KBM-7 (cell line): ENCODE results near the gene PTPN11.
"Not testable (repeated sequence)": the region's sequence is repeated elsewhere in the genome, so short reads cannot be mapped to it uniquely, and the experiment has no call there.

ENCODE experiments used
- DNase-seq: peaks from one replicate; pipeline ENCODE4 v3.0.0-alpha.2; 2015
- in situ Hi-C: fragments of 300-500 bp; cut with MboI; formaldehyde crosslinking; loops from 2 replicates; pipeline ENCODE4 v1.14.3; 2020; ENCODE audit warnings: low sequenced_read_pairs, low pct_unique_long_range_greater_than_20kb, mixed read lengths

Gene PTPN11

DNA sequence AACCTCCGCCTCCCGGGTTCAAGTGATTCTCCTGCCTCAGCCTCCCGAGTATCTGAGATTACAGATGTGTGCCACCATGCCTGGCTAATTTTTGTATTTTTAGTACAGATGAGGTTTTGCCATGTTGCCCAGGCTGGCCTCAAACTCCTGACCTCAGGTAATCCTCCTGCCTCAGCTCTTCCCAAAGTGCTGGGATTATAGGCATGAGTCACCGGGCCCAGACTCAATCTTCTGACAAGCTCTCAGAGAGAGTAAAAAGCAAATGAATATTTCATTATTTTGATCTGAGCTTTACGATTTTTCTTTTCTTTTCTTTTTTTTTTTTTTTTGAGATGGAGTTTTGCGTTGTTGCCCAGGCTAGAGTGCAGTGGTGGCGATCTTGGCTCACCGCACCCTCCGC lies 21.9 kb downstream of the PTPN11 start:
- in situ Hi-C loops, DNase-seq: not testable (repeated sequence)

DNA sequence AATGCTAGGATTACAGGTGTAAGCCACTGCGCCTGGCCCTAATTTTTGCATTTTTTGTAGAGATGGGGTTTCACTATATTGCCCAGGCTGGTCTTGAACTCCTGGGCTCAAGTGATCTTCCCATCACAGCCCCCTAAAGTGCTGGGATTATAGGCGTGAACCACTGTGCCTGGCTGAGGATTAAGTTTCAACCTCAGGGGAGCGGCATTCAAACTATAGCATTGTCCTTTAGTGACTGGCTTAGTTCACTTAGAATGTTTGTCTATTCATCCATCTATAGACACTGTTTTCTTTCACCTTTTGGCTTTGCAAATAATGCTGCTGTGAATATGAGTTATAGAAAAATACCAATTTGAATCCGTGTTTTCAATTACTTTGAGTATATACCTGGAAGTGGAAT lies 25.2 kb downstream of the PTPN11 start:
- in situ Hi-C loops = no loop called here

DNA sequence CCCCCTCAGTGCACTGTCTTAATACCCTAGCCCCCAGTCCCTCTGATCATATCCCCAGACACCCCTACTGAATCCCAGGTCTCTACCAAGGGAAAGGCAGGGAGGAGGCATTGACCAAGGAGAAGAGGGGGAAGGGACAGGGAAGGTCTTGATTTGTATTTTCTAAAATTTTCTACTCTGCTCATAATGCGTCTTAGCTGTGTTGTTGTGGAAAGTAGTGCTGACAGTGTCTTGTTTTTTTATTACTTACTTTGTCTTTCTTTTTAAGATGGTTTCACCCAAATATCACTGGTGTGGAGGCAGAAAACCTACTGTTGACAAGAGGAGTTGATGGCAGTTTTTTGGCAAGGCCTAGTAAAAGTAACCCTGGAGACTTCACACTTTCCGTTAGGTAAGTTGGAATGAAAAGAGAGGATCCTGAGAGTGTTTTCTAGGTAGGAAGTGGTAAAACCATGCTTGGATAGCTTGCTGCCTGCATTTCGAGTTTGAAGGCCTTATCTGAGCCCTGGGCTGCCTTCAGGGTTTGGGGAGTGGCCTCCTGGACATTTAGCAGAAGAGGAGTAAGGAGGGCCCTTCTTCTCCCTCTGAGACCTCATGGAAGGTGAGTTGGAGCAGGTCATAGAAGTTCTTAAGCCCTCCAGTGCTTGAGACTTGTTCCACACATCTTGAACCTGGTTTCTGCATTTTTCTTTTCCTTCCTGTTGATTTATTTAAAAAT lies 27.4 kb downstream of the PTPN11 start:
- in situ Hi-C loops = no loop called here
- DNase-seq = peak; percentile 17

More for the DNA sequence above, 25.2 kb downstream of the PTPN11 start:
- no peak for DNase-seq

DNA sequence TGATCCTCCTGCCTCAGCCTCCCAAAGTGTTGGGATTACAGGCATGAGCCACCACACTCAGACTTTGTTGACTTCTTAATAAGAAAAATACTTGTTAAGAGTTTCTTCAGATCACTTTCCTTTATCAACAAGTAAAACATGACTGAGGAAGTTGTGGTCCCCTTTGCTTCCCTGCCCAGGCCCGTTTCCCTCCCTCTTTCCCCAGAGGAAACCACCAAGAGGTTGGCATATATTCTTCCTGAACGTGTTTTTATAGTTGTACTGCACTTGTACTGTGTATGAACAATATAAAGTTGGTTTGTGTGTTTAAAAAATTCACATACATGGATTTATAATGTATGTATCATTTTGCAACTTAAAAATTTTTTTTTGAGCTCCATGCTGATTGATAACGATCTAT lies 28.4 kb downstream of the PTPN11 start:
- DNase-seq = peak; percentile 59
- in situ Hi-C loops = no loop called here

DNA sequence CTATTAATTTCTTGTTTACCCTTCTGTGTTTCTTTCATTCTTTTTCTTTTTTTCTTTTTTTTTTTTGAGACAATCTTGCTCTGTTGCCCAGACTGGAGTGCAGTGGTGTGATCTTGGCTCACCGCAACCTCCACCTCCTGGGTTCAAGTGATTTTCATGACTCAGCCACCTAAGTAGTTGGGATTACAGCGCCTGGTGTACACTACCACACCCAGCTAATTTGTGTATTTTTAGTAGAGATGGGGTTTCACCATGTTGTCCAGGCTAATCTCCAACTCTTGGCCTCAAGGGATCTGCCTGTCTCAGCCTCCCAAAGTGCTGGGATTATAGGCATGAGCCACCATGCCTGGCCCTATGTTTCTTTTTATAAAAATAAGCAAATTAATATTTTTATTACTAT lies 29.4 kb downstream of the PTPN11 start:
- in situ Hi-C loops, DNase-seq: not testable (repeated sequence)

DNA sequence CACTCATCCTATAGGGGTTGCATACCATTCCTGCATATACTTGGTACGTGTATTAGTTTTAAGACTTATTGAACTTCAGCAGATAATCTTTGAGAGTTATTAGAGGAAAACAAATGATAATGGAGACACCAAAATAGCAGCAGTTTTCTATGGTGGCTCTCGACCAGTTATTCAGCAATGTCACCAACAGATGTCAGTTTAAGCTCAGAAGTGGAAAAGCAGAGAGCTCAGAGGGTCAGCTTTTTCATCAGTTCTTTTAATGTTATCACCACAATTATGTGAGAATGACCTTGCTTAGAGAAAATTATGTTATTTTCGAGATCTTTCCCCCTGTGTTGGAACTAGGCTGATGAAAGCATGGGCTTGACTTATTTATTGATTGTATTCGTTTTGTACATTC lies 32.0 kb downstream of the PTPN11 start:
- in situ Hi-C loops = no loop called here
- no peak for DNase-seq

DNA sequence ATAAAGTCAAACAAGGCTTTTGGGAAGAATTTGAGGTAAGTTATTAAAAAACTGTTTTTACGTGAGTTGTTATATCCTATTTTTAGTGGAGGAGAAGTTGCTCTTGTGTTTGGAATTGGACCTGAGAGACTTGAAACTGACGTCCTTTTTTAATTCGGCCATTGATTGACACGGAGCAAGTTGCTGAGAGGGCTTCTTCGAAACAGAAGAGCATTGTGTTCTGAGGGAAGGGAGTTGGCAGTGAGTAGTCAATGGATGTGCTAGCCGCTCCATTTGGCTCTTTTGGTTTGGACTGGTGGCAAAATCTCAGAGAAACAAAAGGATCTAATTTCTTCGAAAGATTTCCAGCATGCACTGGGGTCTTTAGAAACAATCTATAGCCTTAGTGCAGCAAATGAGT lies 37.3 kb downstream of the PTPN11 start:
- in situ Hi-C loops = no loop called here

DNA sequence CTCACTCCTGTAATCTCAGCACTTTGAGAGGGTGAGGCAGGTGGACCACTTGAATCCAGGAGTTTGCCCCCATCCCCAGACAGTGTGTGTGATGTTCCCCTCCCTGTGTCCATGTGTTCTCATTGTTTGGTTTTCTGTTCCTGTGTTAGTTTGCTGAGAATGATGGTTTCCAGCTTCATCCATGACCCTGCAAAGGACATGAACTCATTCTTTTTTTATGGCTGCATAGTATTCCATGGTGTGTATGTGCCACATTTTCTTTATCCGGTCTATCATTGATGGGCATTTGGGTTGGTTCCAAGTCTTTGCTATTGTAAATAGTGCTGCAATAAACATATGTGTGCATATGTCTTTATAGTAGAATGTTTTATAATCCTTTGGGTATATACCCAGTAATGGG lies 38.4 kb downstream of the PTPN11 start:
- DNase-seq, in situ Hi-C loops: not testable (repeated sequence)

More for the DNA sequence above, 37.3 kb downstream of the PTPN11 start:
- no peak for DNase-seq

DNA sequence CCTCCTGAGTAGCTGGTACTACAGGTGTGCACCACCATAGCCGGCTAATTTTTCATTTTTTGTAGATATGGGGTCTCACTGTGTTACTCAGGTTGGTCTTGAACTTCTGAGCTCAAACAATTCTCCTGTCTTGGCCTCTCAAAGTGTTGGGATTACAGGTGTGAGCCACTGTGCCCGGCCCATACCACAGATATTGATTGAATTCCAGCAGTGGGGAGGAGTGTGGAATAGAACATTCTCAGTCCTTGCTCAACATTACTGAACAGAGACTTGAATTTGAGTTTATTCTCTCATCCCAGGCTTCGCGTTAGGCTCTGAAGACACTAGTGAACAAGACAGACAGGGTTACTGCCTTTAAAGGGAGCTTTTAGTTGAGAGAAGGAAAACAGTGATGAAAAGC lies 39.6 kb downstream of the PTPN11 start:
- no peak for DNase-seq
- in situ Hi-C loops = no loop called here

DNA sequence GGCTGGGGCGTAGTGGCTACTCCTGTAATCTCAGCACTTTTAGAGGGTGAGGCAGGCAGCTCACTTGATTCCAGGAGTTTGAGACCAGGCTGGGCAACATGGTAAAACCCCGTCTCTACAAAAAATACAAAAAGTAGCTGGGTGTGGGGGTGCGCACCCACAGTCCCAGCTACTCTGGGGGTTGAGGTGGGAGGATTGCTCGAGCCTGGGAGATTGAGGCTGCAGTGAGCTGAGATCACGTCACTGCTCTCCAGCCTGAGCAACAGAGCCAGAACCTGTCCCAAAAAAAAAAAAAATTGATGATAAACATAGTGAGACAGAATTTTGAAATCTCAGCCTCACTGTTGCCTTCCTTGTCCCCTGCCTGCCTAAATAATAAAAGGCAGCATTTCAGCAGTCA lies 40.0 kb downstream of the PTPN11 start:
- in situ Hi-C loops = no loop called here
- DNase-seq = no peak

DNA sequence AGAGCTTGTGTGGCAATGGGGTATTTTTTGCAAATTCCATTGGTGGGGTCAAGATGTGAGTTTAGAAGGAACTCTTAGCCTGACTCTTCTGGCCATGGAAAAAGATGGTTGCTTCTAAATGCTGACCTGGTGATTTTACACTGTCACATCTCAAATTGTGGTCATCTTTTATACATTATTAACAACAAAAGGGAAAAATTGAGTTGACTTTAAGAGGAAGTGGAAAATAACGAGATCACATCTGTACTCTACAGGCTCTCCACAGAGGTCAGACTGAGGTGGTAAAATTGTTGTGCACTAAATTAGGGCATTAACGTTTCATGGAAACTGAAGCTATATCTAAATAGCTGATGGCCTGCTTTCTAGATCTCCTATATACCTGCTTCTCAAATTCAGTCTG lies 44.7 kb downstream of the PTPN11 start:
- peak; percentile 18 for DNase-seq
- in situ Hi-C loops = no loop called here

DNA sequence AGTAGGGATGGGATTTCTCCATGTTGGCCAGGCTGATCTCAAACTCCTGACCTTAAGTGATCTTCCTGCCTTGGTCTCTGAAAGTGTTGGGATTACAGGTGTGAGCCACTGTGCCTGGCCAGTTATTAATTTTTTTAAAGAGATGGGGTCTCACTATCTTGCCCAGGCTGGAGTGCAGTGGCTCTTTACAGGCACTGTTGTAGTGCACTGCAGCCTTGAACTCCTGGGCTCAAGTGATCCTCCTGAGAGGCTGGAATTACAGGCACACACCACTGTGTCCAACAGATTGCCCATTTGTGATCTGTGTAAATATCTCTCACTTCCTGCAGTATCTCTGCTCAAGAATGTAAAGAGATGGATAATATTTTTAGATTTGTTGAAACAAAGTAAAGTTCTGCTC lies 45.9 kb downstream of the PTPN11 start:
- in situ Hi-C loops = no loop called here
- DNase-seq = no peak

DNA sequence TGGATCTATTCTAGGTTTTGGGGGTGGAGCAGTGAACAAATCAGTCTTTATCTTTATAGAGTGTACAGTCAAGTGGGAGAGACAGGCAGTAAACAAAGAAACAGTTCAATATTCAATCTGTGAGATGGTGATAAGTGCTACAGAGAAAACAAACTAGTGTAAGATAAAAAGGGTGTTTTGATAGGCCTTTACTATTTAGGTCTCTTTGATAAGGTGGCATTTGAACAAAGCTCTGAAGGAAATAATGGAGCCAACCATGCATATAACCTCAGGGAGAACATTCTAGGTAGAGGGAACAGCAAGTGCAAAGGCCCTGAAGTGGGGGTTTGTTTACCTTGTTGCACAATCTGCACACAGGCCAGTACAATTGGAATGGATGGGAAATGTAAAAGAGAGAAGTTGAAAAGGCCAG lies 47.3 kb downstream of the PTPN11 start:
- in situ Hi-C loops = no loop called here
- DNase-seq = no peak

DNA sequence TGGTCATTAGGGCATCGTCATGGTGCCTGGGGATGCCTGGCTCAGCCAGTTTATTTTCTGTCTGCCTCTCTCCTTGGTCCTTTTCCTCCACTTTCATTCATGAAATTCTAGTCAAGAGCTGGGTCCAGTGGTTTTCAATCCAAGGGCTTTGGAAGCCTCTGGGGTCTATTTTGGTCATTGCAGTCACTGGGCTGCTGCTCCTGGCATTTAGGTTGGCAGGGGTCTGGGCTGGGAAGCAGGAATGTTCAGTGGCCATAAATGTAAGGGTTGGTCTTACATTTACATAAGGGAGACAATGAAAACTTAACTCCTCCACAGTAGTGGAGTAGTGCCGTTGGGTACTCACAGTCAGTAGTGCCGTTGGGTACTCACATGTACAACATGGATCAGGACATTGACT lies 48.1 kb downstream of the PTPN11 start:
- DNase-seq = no peak
- in situ Hi-C loops = no loop called here

DNA sequence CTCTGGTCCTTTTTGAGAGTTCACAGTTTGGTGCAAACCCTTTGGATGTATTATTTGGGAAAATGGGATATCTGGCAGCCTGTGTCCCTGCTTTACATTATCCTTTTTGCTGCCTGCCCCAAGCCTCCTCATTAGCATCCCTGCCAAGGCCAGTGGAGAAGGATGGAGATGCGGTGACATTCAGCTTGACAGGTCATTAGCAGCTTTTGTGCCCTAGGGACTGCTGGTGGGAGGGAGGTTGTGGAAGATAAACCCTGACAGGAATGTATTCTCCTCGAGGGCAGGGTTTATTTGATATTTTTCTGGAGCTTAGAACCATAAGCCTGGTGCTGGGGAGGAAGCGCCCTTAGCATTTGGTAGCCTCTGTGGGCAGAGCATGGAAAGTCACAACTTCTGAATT lies 49.3 kb downstream of the PTPN11 start:
- no peak for DNase-seq
- in situ Hi-C loops = no loop called here

DNA sequence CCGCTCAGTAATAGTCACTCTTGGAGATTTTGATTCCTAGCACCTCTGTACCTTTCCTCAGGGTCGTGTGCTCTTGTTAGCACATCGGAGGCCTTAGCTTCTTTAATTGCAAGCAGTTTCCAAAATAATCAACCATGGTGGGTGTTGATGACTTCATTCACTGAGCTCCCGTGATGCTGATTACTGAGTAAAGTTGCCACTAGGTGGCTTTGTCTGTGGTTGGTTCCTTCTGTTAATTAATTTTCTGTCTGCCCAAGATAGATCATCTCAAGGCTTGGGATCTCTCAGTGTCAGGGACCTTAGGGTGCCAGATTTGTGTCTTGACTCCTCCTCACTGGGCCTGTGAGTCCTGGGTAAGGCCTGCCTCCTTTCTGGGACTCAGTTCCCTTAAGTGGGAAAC lies 54.3 kb downstream of the PTPN11 start:
- in situ Hi-C loops = no loop called here
- peak; percentile 14 for DNase-seq

DNA sequence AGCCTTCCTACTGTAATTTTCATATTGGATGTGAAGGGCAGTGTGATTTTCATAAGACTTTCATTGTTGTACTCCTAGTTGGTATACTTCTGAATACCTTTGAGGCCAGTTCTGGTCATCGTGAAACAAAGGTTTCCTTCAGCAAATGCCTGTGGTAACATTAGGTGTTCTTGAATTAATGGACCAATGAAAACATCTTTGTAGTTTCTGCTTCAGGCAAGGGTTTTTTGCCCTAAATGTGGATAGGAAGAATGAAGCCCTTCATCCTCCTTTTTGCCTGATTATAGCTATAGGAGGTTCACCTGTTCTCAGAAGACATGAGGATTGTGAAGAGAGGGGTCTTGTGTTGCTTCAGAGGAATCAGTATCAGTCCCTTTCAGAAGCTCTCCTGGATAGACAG lies 60.7 kb downstream of the PTPN11 start:
- in situ Hi-C loops = no loop called here
- DNase-seq = no peak

DNA sequence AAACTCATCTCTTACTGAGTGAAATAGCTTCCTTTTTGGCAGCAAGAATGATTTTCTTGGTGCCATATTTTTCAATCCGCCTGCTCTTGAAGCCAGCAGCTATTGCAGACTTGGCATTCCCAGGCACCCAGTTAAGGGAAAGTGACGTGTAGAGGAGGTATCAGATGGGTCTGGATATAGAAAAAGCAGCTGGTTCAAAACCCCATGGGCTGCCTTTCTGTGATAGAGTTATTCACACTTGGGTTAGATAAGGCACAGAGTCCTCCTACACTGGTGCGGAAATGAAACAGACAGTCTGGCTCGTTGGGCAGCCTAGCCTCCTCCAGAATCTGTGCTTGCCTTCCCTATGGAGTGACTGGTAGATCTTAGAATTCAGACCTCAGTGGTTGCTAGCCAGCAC lies 62.2 kb downstream of the PTPN11 start:
- in situ Hi-C loops = no loop called here
- no peak for DNase-seq

DNA sequence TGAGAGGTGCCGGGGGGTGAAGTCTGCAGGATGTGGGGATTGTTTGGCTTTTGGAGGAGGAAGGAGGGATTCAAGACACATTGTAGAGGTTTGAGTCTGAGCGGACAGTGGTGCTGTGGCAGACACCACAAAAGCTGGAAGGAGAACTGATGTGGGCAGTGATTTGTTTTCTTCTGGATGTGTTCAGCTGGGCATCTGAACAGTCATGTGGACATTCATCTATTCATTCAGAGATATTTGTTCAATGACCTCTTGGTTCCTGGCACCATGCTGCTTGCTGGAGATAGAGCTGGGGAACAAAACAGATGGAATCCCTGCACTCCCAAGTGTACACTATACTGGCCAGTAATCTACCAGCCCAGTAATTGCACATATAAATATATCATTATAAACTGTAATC lies 64.0 kb downstream of the PTPN11 start:
- DNase-seq = no peak

DNA sequence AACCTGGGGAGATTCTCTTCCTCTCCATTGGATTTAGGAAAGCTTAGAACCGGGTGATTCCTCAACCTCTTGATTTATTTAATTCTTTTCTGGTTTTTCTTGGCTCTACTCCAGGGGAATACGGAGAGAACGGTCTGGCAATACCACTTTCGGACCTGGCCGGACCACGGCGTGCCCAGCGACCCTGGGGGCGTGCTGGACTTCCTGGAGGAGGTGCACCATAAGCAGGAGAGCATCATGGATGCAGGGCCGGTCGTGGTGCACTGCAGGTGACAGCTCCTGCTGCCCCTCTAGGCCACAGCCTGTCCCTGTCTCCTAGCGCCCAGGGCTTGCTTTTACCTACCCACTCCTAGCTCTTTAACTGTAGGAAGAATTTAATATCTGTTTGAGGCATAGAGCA lies 67.6 kb downstream of the PTPN11 start:
- in situ Hi-C loops = no loop called here
- no peak for DNase-seq

More for the DNA sequence above, 64.0 kb downstream of the PTPN11 start:
- in situ Hi-C loops = no loop called here

DNA sequence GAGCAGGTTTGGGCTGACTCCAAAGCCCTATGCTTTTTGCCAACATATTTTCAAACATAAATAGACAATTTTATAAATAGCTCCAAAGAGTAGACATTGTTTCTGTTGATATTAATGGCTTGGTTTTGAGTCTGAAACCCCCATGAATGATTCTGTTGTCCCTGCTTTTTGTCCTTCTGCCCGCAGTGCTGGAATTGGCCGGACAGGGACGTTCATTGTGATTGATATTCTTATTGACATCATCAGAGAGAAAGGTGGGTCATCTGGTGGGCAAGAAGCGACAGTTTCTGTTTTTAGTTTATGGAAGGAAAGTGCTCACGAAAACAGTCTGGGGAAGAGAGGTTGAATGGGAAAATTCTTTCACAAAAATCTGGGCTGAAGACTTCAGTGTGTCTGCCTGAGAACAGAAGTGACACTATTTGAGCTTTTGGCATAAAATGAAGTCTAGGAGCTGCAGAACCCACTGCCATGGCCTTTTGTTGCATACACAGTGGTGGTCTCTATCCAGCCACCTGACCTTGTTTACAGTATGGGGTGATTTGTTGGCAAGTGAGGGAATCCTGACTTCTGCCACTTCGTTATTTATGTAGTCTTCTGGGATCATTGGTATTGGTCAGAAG lies 69.6 kb downstream of the PTPN11 start:
- in situ Hi-C loops = no loop called here
- DNase-seq = no peak
